Activated T-cell treated with anti-CD3 and anti-CD28 coated beads for 1 hour (primary cell): Measurements from ENCODE around the gene SESN3.
"Not testable (repeated sequence)": the region's sequence is repeated elsewhere in the genome, so short reads cannot be mapped to it uniquely, and the experiment has no call there.

Experiments
- DNase-seq: peaks from one replicate; pipeline ENCODE4 v3.0.0-alpha.2; 2020; ENCODE audit warnings: low read depth

The SESN3 gene

DNA sequence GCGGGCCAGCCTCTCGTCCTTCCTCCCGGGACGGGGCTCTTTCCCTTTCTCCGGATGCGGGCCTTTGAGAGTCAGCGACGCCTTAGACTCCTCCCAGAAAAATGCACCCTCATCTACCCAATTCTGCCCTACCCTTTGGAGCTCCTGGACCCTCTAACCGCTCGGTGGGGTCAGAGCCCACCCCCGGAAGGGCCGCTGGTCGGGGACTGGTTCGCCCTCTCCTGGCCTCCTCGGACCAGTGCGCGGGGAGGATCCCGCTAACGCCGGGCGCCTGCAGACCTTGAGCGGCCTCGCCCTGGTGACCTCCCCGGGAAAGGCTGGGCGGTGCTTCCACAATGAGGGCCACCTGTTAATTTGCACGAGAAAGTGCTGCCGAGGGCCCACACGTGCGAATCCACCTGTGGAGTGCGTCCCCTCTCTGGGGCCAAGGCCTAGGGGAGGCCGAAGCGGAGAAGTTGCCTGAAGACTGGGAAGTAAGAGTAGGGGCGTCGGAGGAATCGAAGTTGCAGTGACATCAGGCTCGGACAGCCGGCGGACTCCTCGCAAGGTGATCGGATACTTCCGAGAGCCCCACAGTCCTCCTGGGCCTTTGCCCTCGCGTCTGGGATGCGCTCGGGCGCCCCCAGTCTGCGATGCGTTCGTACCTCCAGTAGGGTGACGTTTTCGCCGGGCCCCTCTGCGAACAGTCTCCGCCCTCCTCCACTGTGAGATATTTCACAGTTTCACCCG is 79.9 kb downstream of the SESN3 start:
- DNase-seq, result peak; percentile 84

DNA sequence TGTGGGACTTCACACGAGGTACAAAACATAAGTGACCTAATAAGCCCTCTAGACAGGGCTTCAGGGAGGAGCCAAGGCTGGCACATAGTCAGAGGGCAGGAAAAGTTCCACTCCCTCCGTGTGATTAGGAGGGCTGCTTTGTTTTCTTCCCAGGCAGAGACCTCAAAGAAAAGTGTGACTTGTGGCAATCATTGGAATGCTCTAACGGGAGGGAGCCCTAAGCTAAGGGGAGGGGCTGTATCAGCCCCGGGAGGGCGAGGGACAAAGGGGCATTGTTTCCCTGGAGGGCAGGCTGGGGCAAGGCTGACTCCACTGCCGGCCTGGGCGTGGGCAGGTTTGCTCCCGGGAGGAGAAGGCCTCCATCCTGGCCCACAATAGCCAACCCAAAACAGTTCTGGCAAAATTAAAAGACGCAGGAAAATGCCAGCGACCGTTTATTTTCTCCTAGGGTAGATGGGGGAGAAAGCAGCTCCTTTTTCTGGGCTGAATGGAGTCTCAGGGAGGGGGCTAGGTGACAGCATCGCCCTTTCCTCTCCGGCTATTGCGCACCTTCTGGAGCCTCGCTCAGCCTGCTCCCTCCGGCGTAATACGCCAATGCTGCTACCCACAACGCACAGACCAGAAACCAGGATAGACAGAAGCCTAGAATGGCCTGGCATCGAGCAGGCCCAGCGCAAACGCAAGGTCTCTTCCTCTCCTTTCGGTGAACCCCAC is 81.2 kb downstream of the SESN3 start:
- DNase-seq, result no peak

GRCh38 chr11:95148938-95149337 is 82.1 kb downstream of the SESN3 start:
- DNase-seq, result no peak

- no peak for DNase-seq
These were observed 82.6 kb downstream of the SESN3 start for GRCh38 chr11:95148406-95148805.

- DNase-seq, result no peak
These were observed 83.6 kb downstream of the SESN3 start for GRCh38 chr11:95147364-95147905.

- no peak for DNase-seq
These were observed 85.5 kb downstream of the SESN3 start for GRCh38 chr11:95145430-95146060.

DNA sequence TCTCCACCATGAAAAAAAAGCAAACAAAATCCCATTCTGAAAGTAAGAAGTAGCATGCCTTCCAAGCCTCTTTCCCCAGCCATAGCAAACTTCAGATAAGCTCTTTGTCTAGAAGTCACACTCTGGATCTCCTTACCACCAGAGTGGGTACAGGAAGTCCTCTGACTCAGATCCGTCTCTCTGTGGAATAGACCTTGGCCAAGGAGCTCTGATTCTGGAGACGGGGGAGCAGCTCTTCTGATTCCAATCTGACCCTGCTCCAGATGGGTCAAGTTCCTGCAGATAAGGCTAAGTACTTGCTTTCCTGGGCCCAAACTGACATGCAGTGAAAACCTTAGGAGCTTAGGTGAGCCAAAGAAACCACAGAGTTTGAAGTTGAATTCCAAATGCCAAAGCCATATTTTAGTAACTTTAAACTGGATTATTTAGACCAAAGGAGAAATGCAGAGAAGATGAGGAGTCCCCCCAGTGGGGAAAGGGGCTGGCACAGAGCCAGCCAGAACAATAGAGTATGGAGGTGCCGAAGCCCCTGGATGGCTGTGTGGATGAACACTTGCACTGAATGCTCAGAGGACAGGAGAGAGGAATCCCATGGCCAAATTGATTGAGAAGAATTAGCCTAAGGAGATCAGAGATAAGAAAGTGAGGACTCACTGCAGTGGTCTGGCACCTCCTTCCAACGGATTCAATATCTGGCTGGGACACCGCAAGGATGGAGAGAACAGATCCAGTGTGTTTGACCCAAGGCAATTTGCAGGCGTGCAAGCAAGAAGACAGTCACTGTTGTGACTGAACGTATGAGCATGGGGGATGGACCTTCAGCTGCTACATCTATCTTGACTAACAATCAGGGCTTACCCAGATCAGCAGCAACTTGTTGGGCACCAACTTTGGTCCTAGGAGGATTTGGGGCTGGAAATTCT is 86.4 kb downstream of the SESN3 start:
- no peak for DNase-seq

DNA sequence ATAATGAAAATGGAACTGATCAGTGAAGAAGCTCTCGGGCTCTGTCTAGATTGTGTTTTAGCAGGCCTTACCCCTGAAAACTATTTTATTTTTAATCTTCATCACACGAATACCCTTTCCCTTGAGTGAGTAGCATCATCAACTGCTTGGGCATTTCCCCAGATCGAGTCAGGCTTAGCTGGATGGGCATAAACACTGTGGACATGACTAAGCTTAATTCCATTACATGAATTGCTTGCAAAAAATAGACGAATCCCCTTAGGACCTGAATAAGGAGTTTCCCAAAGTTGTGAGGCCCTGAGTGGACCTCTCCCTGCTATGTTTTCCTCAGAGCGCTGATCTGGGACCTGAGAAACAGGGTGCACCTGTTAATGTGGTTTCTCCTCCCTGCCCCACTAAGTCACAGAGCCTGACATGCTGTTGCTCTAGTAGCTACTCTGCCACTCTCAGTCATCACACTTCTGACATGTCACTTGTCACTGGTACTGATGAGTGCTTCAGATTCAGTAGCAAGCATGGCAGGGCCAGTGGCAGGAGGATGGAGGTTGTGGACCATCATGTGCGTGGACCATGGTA is 87.8 kb downstream of the SESN3 start:
- no peak for DNase-seq

DNA sequence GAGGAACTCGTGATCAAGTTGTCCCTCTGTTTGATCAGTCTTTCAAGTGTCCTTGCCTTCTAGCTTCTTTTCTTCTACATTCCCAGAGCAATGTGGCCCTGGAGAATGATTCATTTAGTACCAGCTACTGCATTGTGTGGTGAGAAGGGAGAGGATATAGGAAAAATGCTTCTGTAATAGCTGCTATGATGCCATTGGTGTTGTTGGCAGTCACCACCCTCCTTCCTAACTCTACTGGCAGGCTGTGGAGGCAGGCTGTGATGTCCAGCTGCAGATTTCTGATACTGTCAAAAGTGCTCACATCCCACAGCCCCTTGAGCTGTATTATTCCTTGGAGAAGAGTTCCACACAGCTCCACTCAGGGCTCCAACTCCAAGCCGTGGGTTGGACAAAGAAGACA is 88.6 kb downstream of the SESN3 start:
- no peak for DNase-seq

DNA sequence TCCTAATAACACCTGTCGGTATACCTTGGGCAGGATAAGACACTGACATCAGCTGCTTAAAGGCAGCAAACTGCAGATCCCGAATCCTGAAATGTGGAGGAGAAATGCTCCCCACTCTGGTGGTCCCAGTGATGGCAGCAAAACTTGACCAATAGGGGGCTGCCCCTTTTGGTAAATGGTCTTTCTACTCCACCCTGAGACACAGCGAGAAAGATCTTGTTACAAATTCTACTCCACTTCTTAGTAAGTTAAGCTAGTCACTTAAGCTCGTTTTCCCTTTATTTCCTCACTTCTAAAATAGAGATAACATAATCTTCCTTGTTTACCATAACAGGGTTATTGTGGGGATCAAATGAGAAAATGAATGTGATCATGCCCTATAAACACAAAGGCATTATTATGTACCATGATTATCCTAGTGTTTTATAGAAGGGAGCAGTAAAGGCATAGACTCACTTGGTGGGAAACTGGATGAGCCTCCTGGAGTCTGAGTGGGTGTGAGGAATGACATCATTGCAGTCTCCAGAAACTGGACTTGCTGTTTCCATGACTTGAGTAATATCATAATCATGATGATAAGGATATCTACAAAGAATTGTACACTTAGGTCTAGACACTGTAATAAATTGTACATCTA is 90.5 kb downstream of the SESN3 start:
- DNase-seq, result no peak

- no peak for DNase-seq
These were observed 92.6 kb downstream of the SESN3 start for GRCh38 chr11:95138448-95138847.

- no peak for DNase-seq
These were observed 93.7 kb downstream of the SESN3 start for GRCh38 chr11:95137299-95137698.

DNA sequence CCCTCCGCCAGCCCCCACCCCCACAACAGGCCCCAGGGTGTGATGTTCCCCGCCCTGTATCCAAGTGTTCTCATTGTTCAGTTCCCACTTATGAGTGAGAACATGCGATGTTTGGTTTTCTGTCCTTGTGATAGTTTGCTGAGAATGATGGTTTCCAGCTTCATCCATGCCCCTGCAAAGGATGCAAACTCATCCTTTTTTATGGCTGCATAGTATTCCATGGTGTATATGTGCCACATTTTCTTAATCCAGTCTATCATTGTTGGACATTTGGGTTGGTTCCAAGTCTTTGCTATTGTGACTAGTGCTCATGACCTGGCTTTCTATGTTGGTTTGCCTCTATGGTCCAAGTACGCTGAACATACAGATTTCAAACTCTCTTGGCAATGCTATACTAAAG is 94.3 kb downstream of the SESN3 start:
- DNase-seq, result not testable (repeated sequence)

- DNase-seq, result no peak
These were observed 95.1 kb downstream of the SESN3 start for GRCh38 chr11:95135880-95136279.

- no peak for DNase-seq
These were observed 95.8 kb downstream of the SESN3 start for GRCh38 chr11:95135155-95135554.

- DNase-seq, result no peak
These were observed 96.5 kb downstream of the SESN3 start for GRCh38 chr11:95134491-95134890.

- no peak for DNase-seq
These were observed 98.0 kb downstream of the SESN3 start for GRCh38 chr11:95132956-95133355.

DNA sequence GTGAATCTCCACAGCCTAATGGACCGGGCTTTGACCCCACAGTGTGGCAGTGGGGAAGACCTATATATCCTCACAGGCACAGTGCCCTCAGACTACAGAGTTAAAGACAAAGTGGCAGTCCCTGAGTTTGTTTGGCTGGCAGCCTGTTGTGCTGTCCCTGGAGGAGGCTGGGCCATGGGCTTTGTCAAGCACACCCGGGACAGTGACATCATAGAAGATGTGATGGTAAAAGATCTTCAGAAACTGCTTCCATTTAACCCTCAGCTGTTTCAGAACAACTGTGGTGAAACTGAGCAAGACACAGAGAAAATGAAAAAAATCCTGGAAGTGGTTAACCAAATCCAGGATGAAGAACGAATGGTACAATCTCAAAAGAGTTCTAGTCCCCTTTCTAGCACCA is 102.4 kb downstream of the SESN3 start:
- DNase-seq, result no peak

DNA sequence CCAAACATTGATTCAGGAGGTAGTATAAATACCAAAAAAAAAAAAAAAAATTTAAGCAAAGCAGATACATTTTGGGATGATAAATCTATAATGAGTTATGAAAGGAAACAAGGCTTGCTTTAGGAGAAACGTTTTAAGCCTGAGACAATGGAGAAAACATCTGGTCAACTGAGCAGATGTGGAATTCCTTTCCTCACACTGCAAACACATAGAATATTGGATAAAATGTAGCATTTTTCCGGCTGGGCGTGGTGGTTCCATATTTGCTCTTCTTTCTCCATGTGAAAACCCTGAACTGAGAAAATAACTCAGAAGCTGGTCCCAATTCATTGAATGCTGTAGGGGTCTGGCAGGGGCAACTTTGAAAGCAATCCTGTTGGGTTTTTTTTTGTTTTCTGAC is 107.4 kb downstream of the SESN3 start:
- no peak for DNase-seq

DNA sequence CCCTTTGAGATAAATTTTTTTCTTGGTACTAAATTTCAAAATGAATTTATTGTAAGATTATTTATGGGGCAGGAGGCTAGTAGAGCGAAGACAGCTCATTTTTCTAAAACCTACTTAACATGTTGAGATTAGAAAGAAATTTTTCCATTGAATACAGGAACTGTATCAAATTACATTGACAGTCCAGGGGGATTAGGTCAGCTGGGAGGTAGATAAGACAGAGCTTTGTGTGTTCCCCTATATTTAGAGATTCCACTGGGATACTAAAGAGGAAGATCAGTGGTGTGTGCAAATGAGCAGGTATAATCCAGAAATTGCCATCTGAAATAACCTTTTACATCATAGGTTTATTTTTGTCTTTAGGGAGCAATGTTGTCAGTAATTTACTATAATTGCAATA is 109.3 kb downstream of the SESN3 start:
- DNase-seq, result no peak
